Endothelial cell of umbilical vein (primary cell): Measurements from ENCODE around the gene ZFPM1. TPM values are rescaled to one million over a fixed set of nuclear protein-coding genes. Genes with fewer than 3 reads are reported as not detected.

ENCODE experiments used
- BruUV-seq: library from RNA; stranded (reverse); fragments of 400-500 nt; replicated peaks from 2 replicates; lab custom pipeline; 2021; lab: Mats Ljungman, UMichigan
- CTCF ChIA-PET: fragments of 300-600, 350-600 bp; sonication (Branson Sonifier 250); formaldehyde crosslinking; loops from one replicate; lab custom pipeline; 2021; ENCODE audit warnings: antibody characterized with exemption, inconsistent platforms; lab: Charles Lee
- POLR2A ChIA-PET: fragments of 300-600, 350-600 bp; sonication (Branson Sonifier 250); formaldehyde crosslinking; loops from one replicate; lab custom pipeline; 2021; ENCODE audit warnings: antibody characterized with exemption, inconsistent platforms; lab: Charles Lee
- DNase-seq: peaks from one replicate; pipeline ENCODE4 v3.0.0-alpha.2; 2011; ENCODE audit warnings: low read depth, low spot score
- FAIRE-seq: peaks from 2 replicates; lab custom pipeline; 2011; peaks lifted over from hg19 to GRCh38; lab: Jason Lieb, UNC
- H2AFZ ChIP-seq: 2 replicates; pipeline ENCODE4 v1.6.0; 2012; ENCODE audit warnings: low read depth, low read length, control low read depth, inconsistent platforms
- H3K27ac ChIP-seq: 2 replicates; pipeline ENCODE4 v1.5.1; 2011; ENCODE audit warnings: low read depth, mild to moderate bottlenecking, control low read depth, low read length, moderate library complexity; ENCODE audit not compliant: insufficient read depth
- H3K27me3 ChIP-seq, 2 experiments: 2 replicates each; pipeline versions ENCODE4 v1.6.0 to v1.6.1; 2011; ENCODE audit warnings: low read length in 2 of 2, mixed read lengths in 1 of 2; ENCODE audit not compliant: control insufficient read depth in 2 of 2, insufficient read depth in 2 of 2
- H3K36me3 ChIP-seq, 2 experiments: 2 replicates in 1 of 2; 3 replicates in 1 of 2; pipeline ENCODE4 v1.5.1; 2011; ENCODE audit warnings: low read length in 2 of 2, mild to moderate bottlenecking in 1 of 2, moderate library complexity in 1 of 2; ENCODE audit not compliant: control insufficient read depth in 2 of 2, insufficient read depth in 2 of 2; ENCODE audit errors: extremely low read depth in 1 of 2
- H3K4me1 ChIP-seq: 3 replicates; pipeline ENCODE4 v1.5.1; 2011; ENCODE audit warnings: mild to moderate bottlenecking, low read length; ENCODE audit not compliant: control insufficient read depth, insufficient read depth; ENCODE audit errors: extremely low read depth
- H3K4me2 ChIP-seq: 2 replicates; pipeline ENCODE4 v1.6.1; 2011; ENCODE audit warnings: low read length, control low read depth, mixed read lengths; ENCODE audit not compliant: insufficient read depth
- H3K4me3 ChIP-seq, 3 experiments: fragments of 200-600 bp in 1 of 3; sonication (generic), shearing (Covaris generic) in 1 of 3; replicated peaks in 1 of 3; 2 replicates each; pipeline ENCODE4 v1.5.1; 2011 to 2016; ENCODE audit warnings: control low read depth in 3 of 3, low read length in 3 of 3, mild to moderate bottlenecking in 2 of 3, inconsistent platforms in 1 of 3, low read depth in 1 of 3, moderate library complexity in 1 of 3; ENCODE audit not compliant: insufficient read depth in 1 of 3
- H3K79me2 ChIP-seq: 2 replicates; pipeline ENCODE4 v1.6.0; 2012; ENCODE audit warnings: low read length, inconsistent platforms; ENCODE audit not compliant: control insufficient read depth, insufficient read depth
- H3K9ac ChIP-seq: replicated peaks from 2 replicates; pipeline ENCODE3; 2011; ENCODE audit warnings: low read length, control low read depth; ENCODE audit not compliant: insufficient read depth; ENCODE audit errors: extremely low read depth
- H3K9me1 ChIP-seq: replicated peaks from 3 replicates; pipeline ENCODE4 v1.6.0; 2011; ENCODE audit warnings: mild to moderate bottlenecking, low read length; ENCODE audit not compliant: control insufficient read depth, insufficient read depth; ENCODE audit errors: extremely low read depth
- H3K9me3 ChIP-seq: replicated peaks from 2 replicates; pipeline ENCODE4 v1.5.1; 2012; ENCODE audit warnings: low read length, inconsistent platforms; ENCODE audit not compliant: control insufficient read depth, insufficient read depth
- H4K20me1 ChIP-seq: replicated peaks from 2 replicates; pipeline ENCODE3; 2011; ENCODE audit warnings: mild to moderate bottlenecking, low read length; ENCODE audit not compliant: control insufficient read depth, insufficient read depth; ENCODE audit errors: extremely low read depth
- EZH2 ChIP-seq: IDR thresholded peaks from 2 replicates; pipeline ENCODE4 v1.6.1; 2012; ENCODE audit warnings: borderline replicate concordance, low read depth, mild to moderate bottlenecking, moderate library complexity, low read length, inconsistent platforms; ENCODE audit not compliant: severe bottlenecking
- FOS ChIP-seq: IDR thresholded peaks from 2 replicates; pipeline ENCODE4 v1.6.1; 2011; ENCODE audit warnings: mild to moderate bottlenecking, low read length, moderate library complexity, borderline replicate concordance; ENCODE audit not compliant: insufficient read depth
- GATA2 ChIP-seq: IDR thresholded peaks from 2 replicates; pipeline ENCODE4 v1.7.0; 2011; ENCODE audit warnings: low read depth, mild to moderate bottlenecking, moderate library complexity, mixed read lengths, low read length; ENCODE audit not compliant: insufficient read length, insufficient read depth
- JUN ChIP-seq: IDR thresholded peaks from 2 replicates; pipeline ENCODE4 v1.6.1; 2011; ENCODE audit warnings: borderline replicate concordance, low read depth; ENCODE audit not compliant: insufficient read length, insufficient read depth
- MYC ChIP-seq: IDR thresholded peaks from one replicate; pipeline ENCODE4 v1.6.1; 2011; ENCODE audit warnings: mild to moderate bottlenecking, low read depth, low read length
- POLR2A ChIP-seq: IDR thresholded peaks from 2 replicates; pipeline ENCODE4 v1.6.1; 2012; ENCODE audit warnings: low read depth, mild to moderate bottlenecking, control low read depth, low read length
- POLR2AphosphoS5 ChIP-seq: IDR thresholded peaks from 2 replicates; pipeline ENCODE4 v1.6.1; 2012; ENCODE audit warnings: low read depth, mild to moderate bottlenecking, control low read depth, low read length, moderate library complexity; ENCODE audit not compliant: insufficient read depth
- dilution Hi-C: fragments of 300-500 bp; cut with MboI; formaldehyde crosslinking; loops from one replicate; pipeline ENCODE4 v1.15.0; 2019; ENCODE audit warnings: low sequenced_read_pairs; ENCODE audit not compliant: extremely low pct_ligation_motif_present
- intact Hi-C: fragments of 100-400 bp; cut with micrococcal nuclease; formaldehyde crosslinking; loops from one replicate; pipeline ENCODE4 v1.10.0; 2022
- polyA plus RNA-seq, 4 experiments: library from polyadenylated mRNA; depleted of rRNA in 3 of 4; stranded (reverse) in 3 of 4; unstranded in 1 of 4; fragments of >200 nt; gene quantifications; 2 replicates each; pipeline versions ENCODE4 v1.2.1 to v1.2.3, GENCODE V29; 2011 to 2012; ENCODE audit warnings: missing spikeins in 1 of 4
- total RNA-seq: library from RNA; stranded (reverse); gene quantifications from 2 replicates; pipeline ENCODE4 v1.2.3, GENCODE V29; 2021
- TF ChIP-seq, protein P1 (sequence below): IDR thresholded peaks from 2 replicates; pipeline ENCODE4 v1.6.1; 2011; ENCODE audit not compliant: insufficient read depth, insufficient read length
- TF ChIP-seq, protein P2 (sequence below), 2 donors: IDR thresholded peaks; 1 replicate in 1 of 2; 2 replicates in 1 of 2; pipeline ENCODE4 v1.5.1; 2011; ENCODE audit warnings: low read length in 2 of 2, mild to moderate bottlenecking in 2 of 2, moderate library complexity in 2 of 2, control low read depth in 1 of 2, inconsistent platforms in 1 of 2, low read depth in 1 of 2; ENCODE audit not compliant: insufficient read depth in 1 of 2; ENCODE audit errors: extremely low read depth in 1 of 2

The ZFPM1 gene
- total and polyA plus RNA-seq, 2 donors (not counting 3 experiments of a cell fraction or from before 2014, with no cell fraction given), result 0.37 to 7.5 TPM

DNA sequence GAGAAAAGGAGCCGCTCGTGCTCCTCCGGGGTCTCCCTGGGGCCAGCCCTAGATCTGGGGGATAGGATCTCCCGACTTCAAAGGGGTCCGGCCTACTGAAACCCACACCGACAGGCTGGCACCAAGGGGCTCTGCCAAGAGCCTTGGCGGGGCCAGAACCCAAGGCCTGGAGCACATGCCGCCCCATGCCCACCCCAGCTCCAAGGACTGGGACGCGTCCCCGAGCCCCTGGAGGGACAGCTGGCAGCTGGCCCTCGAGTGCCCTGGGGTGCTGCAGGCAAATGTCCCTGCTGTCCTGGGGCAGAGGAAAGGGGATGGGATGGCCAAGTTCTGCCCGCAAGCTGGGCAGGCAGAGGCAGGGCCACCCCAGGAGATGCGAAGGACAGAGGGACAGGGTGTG is 31.8 kb upstream of the ZFPM1 start:
- CTCF ChIA-PET, result no interaction called here
- POLR2A ChIA-PET, result no interaction called here
- DNase-seq, result no peak
- dilution Hi-C loops (no loop called here), intact Hi-C loops (no loop called here)
- H3K4me3 ChIP-seq, result no peak overlapping the region
- no peak overlapping the region for H3K4me2 ChIP-seq
- no peaks in the 10 kb centered on the region for H3K79me2 ChIP-seq
- TF ChIP-seq POLR2AphosphoS5 (no peak), POLR2A (no peak)
- no peaks in the 10 kb centered on the region for H3K9me1 ChIP-seq
- no TSS peak for BruUV-seq
- H3K9ac ChIP-seq, result no peak overlapping the region
- no peaks in the 10 kb centered on the region for H4K20me1 ChIP-seq
- no peak overlapping the region for H3K27ac ChIP-seq
- no peaks in the 10 kb centered on the region for H3K9me3 ChIP-seq
- H2AFZ ChIP-seq, result no peak overlapping the region
- no peaks in the 10 kb centered on the region for H3K27me3 ChIP-seq
- H3K36me3 ChIP-seq, result no peaks in the 10 kb centered on the region
- no peaks in the 10 kb centered on the region for H3K4me1 ChIP-seq
- no peak for FAIRE-seq

DNA sequence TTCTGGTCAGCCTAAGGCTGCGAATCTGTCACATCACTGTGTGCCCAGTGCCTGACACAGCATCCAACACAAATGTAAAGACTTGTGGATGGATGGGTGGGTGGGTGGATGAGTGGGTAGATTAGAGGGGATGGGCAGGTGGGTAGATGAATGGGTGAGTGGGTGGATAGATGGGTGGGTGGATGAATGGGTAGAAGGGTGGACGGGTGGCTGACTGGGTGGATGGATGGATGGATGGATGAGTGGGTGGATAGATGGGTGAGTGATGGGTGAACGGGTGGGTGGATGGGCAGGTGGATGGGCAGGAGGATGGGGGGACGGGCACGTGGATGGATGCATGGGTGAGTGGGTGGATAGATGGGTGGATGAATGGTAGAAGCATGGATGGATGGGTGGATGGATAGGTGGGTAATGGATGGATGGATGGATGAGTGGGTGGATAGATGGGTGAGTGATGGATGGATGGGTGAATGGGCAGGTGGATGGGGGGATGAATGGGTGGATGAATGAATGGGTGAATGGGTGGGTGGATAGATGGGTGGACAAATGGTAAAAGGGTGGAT is 31.1 kb upstream of the ZFPM1 start:
- H3K4me3 ChIP-seq, result no peak overlapping the region
- no peaks in the 10 kb centered on the region for H3K9me3 ChIP-seq
- H3K9ac ChIP-seq, result no peak overlapping the region
- no peaks in the 10 kb centered on the region for H3K27me3 ChIP-seq
- no peaks in the 10 kb centered on the region for H3K79me2 ChIP-seq
- no peaks in the 10 kb centered on the region for H3K36me3 ChIP-seq
- H3K4me2 ChIP-seq, result no peak overlapping the region
- DNase-seq (no peak), FAIRE-seq (no peak)
- POLR2A ChIA-PET, result no interaction called here
- H4K20me1 ChIP-seq, result no peaks in the 10 kb centered on the region
- intact Hi-C loops, result no loop called here
- BruUV-seq, result no TSS peak
- TF ChIP-seq POLR2AphosphoS5, result no peak
- no peak for TF ChIP-seq EZH2
- TF ChIP-seq POLR2A, result no peak
- no peak for TF ChIP-seq FOS
- TF ChIP-seq, protein P1, sequence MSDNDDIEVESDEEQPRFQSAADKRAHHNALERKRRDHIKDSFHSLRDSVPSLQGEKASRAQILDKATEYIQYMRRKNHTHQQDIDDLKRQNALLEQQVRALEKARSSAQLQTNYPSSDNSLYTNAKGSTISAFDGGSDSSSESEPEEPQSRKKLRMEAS, result no peak
- TF ChIP-seq, protein P2, sequence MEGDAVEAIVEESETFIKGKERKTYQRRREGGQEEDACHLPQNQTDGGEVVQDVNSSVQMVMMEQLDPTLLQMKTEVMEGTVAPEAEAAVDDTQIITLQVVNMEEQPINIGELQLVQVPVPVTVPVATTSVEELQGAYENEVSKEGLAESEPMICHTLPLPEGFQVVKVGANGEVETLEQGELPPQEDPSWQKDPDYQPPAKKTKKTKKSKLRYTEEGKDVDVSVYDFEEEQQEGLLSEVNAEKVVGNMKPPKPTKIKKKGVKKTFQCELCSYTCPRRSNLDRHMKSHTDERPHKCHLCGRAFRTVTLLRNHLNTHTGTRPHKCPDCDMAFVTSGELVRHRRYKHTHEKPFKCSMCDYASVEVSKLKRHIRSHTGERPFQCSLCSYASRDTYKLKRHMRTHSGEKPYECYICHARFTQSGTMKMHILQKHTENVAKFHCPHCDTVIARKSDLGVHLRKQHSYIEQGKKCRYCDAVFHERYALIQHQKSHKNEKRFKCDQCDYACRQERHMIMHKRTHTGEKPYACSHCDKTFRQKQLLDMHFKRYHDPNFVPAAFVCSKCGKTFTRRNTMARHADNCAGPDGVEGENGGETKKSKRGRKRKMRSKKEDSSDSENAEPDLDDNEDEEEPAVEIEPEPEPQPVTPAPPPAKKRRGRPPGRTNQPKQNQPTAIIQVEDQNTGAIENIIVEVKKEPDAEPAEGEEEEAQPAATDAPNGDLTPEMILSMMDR (IDR thresholded peaks at IDR 0.05; ENCODE audit: extremely low read depth in 1 of 2, insufficient read depth in 1 of 2, low read depth in 1 of 2, low read length in 2 of 2), result no peak
- TF ChIP-seq JUN, result no peak
- no peak for TF ChIP-seq MYC
- TF ChIP-seq GATA2, result no peak
- H3K9me1 ChIP-seq, result no peaks in the 10 kb centered on the region
- H2AFZ ChIP-seq, result no peak overlapping the region
- H3K4me1 ChIP-seq, result no peaks in the 10 kb centered on the region
- no peak overlapping the region for H3K27ac ChIP-seq
- CTCF ChIA-PET, result no interaction called here
- dilution Hi-C loops, result no loop called here
